Measurements from ENCODE around the gene MSRB1. TPM values are rescaled to one million over a fixed set of nuclear protein-coding genes. Genes with fewer than 3 reads are reported as not detected.

Gene MSRB1
- total and polyA plus RNA-seq, 7 donors = 44.2 to 83.4 (median 59.5) TPM

- 28 to 51% (median 44%) methylated on average over 9 of the region's 9 CpGs for WGBS, 3 donors
- H3K4me3 ChIP-seq = no peak overlapping the region
Observed at GRCh38 chr16:1908983-1909382, 34.0 kb downstream of the MSRB1 start.

GRCh38 chr16:1908184-1908583 lies 34.8 kb downstream of the MSRB1 start:
- Histone ChIP-seq H3K36me3 (ENCODE audit: insufficient read depth in 1 of 2, low read depth in 1 of 2) (no peaks in the 10 kb centered on the region), H3K4me1 (no peaks in the 10 kb centered on the region), H3K27me3 (ENCODE audit: insufficient read depth in 3 of 3, low read length in 2 of 3) (peaks cover 0 to 63% (median 18%) of the 10 kb centered on the region in 3 donors), H3K9me3 (no peaks in the 10 kb centered on the region), H3K27ac (no peak overlapping the region), H3K4me3 (no peak overlapping the region)
- WGBS, 3 donors = 45 to 67% (median 53%) methylated on average over 17 of the region's 17 CpGs
- DNase-seq (no peak), ATAC-seq (no peak)
- TF ChIP-seq CTCF (IDR thresholded peaks at IDR 0.05) = no peak
- intact Hi-C loops (cut with DNase I) = no loop called here

More at GRCh38 chr16:1908983-1909382, 34.0 kb downstream of the MSRB1 start:
- ATAC-seq (no peak), DNase-seq (no peak)
- no peak for TF ChIP-seq CTCF (IDR thresholded peaks at IDR 0.05)
- H3K9me3 ChIP-seq = no peaks in the 10 kb centered on the region
- peaks cover 0 to 61% (median 18%) of the 10 kb centered on the region in 3 donors for H3K27me3 ChIP-seq (ENCODE audit: insufficient read depth in 3 of 3, low read length in 2 of 3)
- no peaks in the 10 kb centered on the region for H3K4me1 ChIP-seq
- H3K36me3 ChIP-seq (ENCODE audit: insufficient read depth in 1 of 2, low read depth in 1 of 2) = no peaks in the 10 kb centered on the region
- H3K27ac ChIP-seq = no peak overlapping the region
- intact Hi-C loops (cut with DNase I) = no loop called here

GRCh38 chr16:1907226-1907860 lies 35.7 kb downstream of the MSRB1 start:
- intact Hi-C loops (cut with DNase I) = no loop called here
- Histone ChIP-seq H3K27ac (no peak overlapping the region), H3K4me1 (no peaks in the 10 kb centered on the region), H3K4me3 (no peak overlapping the region), H3K9me3 (no peaks in the 10 kb centered on the region), H3K36me3 (ENCODE audit: insufficient read depth in 1 of 2, low read depth in 1 of 2) (no peaks in the 10 kb centered on the region), H3K27me3 (ENCODE audit: insufficient read depth in 3 of 3, low read length in 2 of 3) (peaks cover 0 to 72% (median 22%) of the 10 kb centered on the region in 3 donors)
- no peak for ATAC-seq
- 70 to 78% (median 72%) methylated on average over 12 to 17 of the region's 17 CpGs for WGBS, 3 donors
- DNase-seq = no peak
- TF ChIP-seq CTCF (IDR thresholded peaks at IDR 0.05) = no peak

- ATAC-seq (no peak), DNase-seq (no peak)
- Histone ChIP-seq H3K27ac (no peak overlapping the region), H3K27me3 (ENCODE audit: insufficient read depth in 3 of 3, low read length in 2 of 3) (peaks cover 0 to 72% (median 19%) of the 10 kb centered on the region in 3 donors), H3K36me3 (ENCODE audit: insufficient read depth in 1 of 2, low read depth in 1 of 2) (no peaks in the 10 kb centered on the region), H3K4me3 (no peak overlapping the region), H3K9me3 (no peaks in the 10 kb centered on the region), H3K4me1 (no peaks in the 10 kb centered on the region)
- TF ChIP-seq CTCF (IDR thresholded peaks at IDR 0.05) = no peak
- WGBS, 3 donors = 72 to 80% (median 74%) methylated on average over 5 of the region's 5 CpGs
- intact Hi-C loops (cut with DNase I) = no loop called here
Observed at GRCh38 chr16:1906846-1907165, 36.2 kb downstream of the MSRB1 start.

All from psoas muscle (tissue), 8 donors.